ENCODE measurements around the gene FLOT2.

- no peak for TF ChIP-seq EZH2 (optimal IDR thresholded peaks at IDR 0.05; ENCODE audit: low read depth, low read length)
- no peak for TF ChIP-seq CTCF (IDR thresholded peaks at IDR 0.05; ENCODE audit: low read length)
- TF ChIP-seq EZH2phosphoT487 (IDR thresholded peaks at IDR 0.05; ENCODE audit: low read length): no peak
Measured at GRCh38 chr17:28887871-28888471, 9.6 kb downstream of the FLOT2 start.
